SK-N-MC (cell line): Measurements from ENCODE around the gene HLA-DOB.

ENCODE experiments used
- EZH2 ChIP-seq: fragments of 200-600 bp; sonication (generic); IDR thresholded peaks from one replicate; pipeline ENCODE4 v1.6.1; 2017; ENCODE audit warnings: antibody characterized with exemption
- POLR2AphosphoS5 ChIP-seq: IDR thresholded peaks from 2 replicates; pipeline ENCODE4 v1.6.1; 2012; ENCODE audit warnings: mild to moderate bottlenecking, low read depth, low read length, borderline replicate concordance

DNA sequence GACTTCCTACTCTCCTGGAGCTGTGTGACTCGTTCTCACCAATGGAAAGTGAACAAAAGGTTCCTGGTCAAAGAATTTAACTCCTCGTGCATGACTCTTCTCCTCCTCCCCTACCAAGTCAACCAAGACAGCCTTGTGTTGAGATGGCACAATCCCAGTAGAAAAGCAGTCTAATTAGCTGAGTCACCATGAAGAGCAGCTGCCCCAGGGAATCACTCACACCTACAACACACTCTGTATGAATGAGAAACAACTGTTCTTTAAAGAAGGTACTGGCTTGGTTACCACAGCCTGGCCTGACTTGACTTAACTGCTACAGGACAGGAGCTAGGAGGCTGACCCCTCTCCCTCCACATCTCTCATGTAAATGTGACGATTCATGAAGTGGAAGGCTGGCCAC lies 2.9 kb upstream of the HLA-DOB start:
- TF ChIP-seq POLR2AphosphoS5, result no peak
- no peak for TF ChIP-seq EZH2
